A549 (cell line): ENCODE data around the gene PRDM15.

Experiments
- CEBPB ChIP-seq, 2 experiments: fragments of >200 bp in 1 of 2; sonication (Bioruptor Twin) in 1 of 2; formaldehyde crosslinking in 1 of 2; IDR thresholded peaks; 2 replicates each; pipeline ENCODE4 v1.6.1; 2012 to 2016
- CTCF ChIP-seq: fragments of >200 bp; sonication (Bioruptor Twin); formaldehyde crosslinking; IDR thresholded peaks from 3 replicates; pipeline ENCODE4 v1.5.1; 2016
- ESRRA ChIP-seq: fragments of 150-350 bp; IDR thresholded peaks from 2 replicates; pipeline ENCODE4 v1.6.1; 2014; ENCODE audit warnings: mild to moderate bottlenecking, low read length, borderline replicate concordance
- HEYL ChIP-seq: fragments of 250-450 bp; sonication (Bioruptor Pico); IDR thresholded peaks from 2 replicates; pipeline ENCODE4 v1.8.0; 2021; ENCODE audit warnings: mild to moderate bottlenecking, moderate library complexity
- POLR2A ChIP-seq: IDR thresholded peaks from 2 replicates; pipeline ENCODE4 v1.6.1; 2012; ENCODE audit warnings: mild to moderate bottlenecking, low read length
- POLR2AphosphoS2 ChIP-seq: conservative IDR thresholded peaks from 2 replicates; pipeline ENCODE4 v1.6.1; 2012; ENCODE audit warnings: low read length, improper control_type of control experiment, inconsistent platforms
- REST ChIP-seq: fragments of 200-600 bp; sonication (generic); IDR thresholded peaks from 2 replicates; pipeline ENCODE4 v1.6.1; 2016; ENCODE audit warnings: antibody characterized with exemption, mild to moderate bottlenecking, moderate library complexity

GRCh38 chr21:41794600-41794999, 84.5 kb downstream of the PRDM15 start:
- TF ChIP-seq POLR2A (no peak), CTCF (no peak), REST (no peak), POLR2AphosphoS2 (no peak), CEBPB (IDR thresholded peaks at IDR 0.05) (no peak), HEYL (CRISPR knock-in tag) (no peak), ESRRA (no peak)
